A549 treated with Hydrocortisone at 1 μM for 4 hours (cell line): Measurements from ENCODE around the gene EHBP1L1. TPM values are rescaled to one million over a fixed set of nuclear protein-coding genes. Genes with fewer than 3 reads are reported as not detected.

Experiments used
- total RNA-seq: library from RNA; stranded (reverse); fragments of 200-300 nt; extraction: Qiagen RNA extraction; gene quantifications from 5 replicates; pipeline ENCODE4 v1.2.3, GENCODE V29; 2022

Gene EHBP1L1
- 26.1 to 36.0 TPM (median 34.5 TPM) in 5 replicates for total RNA-seq

DNA sequence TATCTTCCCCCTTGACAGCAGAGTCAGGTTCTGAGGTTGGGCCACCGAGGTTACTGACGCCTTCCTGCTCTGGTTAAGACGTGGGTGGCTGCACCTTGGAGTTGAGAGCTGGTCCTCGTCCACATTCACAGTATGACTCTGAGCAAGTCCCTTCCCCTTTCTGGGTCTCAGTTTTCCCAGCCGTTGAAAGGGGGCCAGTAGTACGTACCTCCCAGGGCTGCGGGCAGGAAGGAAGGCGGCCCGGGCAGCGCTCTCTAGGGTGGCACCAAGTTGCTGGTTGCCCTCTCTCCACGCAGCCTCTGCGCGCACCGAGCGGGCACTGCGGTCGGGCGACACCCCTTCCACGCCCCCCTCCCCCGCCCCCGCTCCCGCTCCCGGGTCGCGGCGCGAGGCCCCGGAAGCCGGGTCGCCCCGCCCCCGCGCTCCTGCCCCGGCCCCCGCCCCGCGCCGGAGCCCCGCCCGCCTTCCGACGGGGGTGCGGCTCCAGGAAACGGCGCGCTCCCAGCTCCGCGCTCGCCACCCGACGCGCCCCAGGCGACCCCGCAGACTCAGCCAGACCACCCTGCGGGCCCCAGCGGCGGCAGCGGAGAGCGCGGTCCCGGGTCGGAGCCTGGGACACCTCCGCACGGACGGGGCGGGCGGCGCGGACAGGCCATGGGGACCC lies at the start of gene EHBP1L1:
Gene EHBP1L1 (plus strand): TSS at position 486 of the 664 bp plus-strand sequence. CDS start 250 bp downstream, outside the sequence.

DNA sequence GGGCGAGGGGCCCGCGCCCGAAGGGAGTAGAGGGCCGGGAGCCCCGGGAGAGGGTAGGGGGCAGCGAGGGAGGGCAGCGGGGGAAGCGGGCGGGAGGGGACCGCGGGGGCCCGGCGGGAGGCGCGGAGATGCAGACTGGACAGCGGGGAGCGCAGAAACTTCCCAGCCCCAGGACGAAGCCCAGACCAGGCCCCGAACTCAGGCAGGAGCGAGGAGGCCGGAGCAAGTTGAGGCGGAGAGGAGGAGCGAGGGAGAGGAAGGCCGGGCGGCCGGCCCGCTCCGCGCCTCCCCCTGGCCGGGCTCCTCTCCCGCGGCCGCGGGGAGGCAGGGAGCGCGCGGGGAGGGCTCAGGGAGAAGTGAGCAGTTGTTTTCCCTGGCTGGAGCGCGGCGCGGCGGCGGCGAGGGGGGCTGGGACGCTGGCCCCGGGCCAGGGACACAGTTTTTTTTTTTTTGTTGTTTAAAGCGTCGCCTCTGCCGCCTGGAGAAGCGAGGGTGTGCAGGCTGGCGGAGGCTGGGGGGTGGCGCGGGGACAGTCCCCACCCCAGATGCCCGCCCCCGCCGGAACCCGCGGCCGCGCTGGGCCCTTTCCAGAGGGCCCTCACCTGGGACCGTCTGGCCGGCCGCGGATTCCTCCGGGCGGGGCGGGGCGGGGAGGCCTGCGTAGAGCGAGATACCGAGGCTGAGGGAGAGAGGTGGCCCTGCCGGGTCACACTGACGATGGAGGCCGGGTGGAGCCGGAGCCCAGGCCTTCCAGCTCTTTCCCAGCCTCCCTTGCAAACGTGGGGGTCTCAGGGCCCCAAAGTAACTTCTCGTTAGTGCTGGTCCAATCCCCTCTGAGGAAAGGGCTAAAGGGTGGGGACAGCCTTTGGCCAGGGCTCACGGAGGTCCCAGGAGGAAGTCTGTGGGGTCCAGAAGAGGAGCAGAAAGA lies 17.6 kb upstream of the EHBP1L1 start, which contains the start of gene LTBP3:
Gene LTBP3 (minus strand): TSS at position 358 of the 928 bp plus-strand sequence. CDS start 400 bp downstream, outside the sequence.

DNA sequence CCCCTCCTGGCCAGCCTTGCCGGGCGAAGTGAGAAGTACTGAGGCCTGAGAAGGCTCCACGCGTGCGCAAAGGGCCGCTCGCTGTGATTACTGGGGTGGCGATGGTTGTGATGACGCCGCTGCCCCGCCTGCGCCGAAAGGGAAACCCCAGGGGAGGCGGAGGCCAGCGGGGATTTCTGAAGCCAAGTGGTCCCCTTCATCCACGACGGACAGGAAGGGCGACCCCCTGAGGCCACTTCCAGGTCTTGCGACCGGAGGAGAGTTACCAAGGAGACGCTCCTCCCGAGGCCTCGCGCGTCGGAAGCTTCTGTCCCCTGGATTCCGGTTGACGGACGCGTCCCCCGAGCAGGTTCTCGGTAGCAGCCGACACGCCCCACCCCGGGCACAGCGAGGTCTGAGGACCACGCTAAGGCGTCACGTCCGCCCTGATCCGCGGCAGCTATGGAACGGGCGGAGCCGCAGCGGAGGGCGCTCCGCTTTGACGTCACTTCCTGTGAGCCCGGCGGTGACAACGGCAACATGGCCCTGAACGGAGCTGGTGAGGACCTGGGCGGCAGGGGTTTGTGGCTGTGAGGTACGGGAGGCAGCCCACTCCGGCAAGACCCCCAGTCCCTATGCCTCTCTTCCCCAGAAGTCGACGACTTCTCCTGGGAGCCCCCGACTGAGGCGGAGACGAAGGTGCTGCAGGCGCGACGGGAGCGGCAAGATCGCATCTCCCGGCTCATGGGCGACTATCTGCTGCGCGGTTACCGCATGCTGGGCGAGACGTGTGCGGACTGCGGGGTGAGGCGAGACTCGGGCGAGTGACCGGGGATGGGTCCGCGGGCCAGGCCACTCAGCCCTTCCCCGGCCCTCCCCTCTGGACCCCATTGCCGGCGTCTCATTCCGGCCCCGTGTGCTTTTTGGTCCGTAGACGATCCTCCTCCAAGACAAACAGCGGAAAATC lies 5.6 kb upstream of the EHBP1L1 start, which contains the start of gene ZNRD2:
Gene ZNRD2 (plus strand): TSS at position 505 of the 946 bp plus-strand sequence. CDS start 15 bp downstream, at position 520.

DNA sequence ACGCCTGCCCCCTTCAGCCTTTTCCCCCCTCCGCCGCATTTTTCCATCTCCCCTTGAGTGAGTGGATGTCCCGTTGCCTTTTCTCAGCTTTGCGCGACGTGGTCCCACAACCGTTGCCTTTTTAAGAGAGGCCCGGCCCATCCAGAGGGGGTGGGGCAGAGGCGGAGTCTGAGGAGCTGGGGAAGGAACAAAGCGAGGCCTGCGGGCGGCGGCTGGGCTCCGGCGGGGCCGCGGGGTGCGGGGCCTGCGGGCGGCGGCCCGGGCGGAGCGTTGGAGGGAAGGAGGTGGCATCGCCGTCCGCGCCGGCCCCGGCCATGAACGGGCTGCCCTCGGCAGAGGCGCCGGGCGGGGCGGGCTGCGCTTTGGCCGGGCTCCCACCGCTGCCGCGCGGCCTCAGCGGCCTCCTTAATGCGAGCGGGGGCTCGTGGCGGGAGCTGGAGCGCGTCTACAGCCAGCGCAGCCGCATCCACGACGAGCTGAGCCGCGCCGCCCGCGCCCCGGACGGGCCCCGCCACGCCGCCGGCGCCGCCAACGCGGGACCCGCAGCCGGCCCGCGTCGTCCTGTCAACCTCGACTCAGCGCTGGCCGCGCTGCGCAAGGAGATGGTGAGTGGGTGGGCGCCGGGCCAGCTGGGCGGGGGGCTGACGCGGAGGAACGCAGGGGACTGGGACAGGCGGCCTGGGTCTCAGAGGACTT lies 3.3 kb upstream of the EHBP1L1 start, which contains the start of gene FAM89B:
Gene FAM89B (plus strand): TSS at position 183 of the 696 bp plus-strand sequence. CDS start 132 bp downstream, at position 315.

DNA sequence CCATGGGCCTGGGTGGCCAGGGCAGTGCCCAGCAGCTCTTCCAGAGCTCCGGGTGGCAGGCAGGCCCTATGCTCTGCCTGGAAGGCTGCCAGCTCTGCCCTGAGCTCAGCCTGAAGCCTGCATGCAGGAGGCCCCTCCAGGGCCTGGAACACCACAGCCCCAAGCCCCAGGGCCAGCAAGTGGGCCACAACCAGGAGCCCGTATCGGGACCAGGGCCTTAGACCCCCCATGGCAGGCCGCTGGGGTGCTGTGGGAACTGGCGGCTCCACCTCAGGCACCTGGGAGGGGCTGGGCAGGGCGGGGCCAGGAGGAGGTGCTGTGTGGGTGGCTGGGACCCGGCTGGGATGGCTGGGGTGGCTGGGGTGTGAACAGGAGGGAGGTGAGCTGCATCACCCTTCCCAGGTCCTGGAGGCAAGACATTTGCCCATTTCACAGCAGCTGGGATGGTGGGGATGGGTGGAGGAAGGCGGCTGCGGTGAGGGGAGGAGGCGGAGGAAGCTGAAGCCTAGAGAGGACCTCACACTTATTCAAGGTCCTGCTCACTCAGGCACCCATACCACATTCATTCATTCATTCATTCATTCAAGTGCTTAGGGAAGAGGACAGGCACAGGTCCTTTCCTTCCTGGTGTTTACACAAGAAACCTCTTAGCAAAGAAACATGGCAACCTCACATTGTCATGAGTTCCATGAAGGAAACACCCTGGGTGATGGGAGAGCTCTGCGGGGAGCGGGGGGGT lies 19.9 kb downstream of the EHBP1L1 start, which contains the start of gene KCNK7:
Gene KCNK7 (minus strand): TSS at position 258 of the 739 bp plus-strand sequence. CDS start 28 bp downstream, at position 230.

DNA sequence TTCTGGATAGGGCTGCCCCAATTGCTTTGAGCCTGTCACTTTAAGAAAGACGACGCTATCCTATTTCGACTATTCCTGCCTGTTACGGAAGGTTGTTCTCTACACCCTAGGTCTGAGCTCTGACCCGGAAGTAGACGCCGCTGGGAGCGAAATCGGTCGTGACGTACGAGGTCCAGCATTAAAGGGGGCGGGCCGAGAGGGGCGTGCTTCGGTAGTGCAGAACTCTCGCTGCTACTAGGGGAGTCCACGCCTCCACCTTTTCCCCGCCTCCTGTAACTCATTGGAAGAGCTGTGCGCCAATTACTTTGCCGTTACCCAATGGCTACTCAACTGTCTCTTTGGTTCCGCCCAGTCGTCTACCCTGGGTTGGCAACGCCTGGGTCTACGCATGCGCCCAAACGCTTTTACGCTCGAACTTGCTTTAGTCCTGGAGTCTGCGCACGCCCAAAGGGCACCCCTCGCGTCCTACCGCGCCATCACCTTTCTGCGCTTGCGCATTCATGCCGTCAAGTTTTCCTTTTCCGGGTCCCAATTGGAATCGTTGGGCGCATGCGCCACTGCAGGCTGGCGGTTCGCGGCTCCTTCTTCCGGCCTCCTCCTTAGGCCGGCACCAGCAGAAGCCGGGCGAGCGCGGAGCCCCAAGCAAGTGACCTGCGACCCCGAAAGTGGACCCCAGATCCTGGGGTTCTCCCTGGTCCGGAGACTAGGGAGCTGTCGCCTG lies 39.5 kb downstream of the EHBP1L1 start, which contains the start of gene PCNX3:
Gene PCNX3 (plus strand): TSS at position 548 of the 721 bp plus-strand sequence. CDS start 536 bp downstream, outside the sequence.

DNA sequence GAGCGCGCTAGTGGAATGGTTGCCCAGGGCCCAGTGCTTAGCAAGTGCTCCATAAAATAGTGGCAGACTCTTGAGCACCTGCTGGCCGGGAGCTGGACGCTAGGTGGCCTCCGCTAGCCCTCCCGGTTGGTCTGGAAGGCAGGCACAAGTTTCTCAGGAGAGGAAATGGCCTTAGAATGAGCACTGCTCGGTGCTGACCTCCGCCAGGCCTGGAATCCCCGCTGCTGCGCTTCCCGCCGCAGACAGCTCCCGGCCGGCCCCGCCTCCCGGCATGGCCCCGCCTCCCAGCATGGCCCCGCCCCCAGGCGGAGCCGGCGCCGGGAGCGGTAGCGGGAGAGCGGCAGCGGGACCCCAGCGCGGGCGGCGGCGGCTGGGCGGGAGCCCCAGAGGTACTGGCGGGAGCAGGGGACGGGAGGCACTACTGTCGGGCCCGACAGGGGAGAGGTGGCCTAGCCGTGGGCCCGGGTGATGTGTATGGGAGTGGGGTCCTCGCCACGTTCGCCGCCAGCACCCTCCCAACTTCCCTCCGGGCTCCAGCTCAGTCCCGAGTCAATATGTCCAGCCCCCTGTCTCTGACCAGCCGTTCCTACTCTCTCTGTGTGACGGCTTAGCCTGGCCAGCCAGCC lies 62.1 kb downstream of the EHBP1L1 start, which contains the start of gene SIPA1:
Gene SIPA1 (plus strand): TSS at position 308 of the 626 bp plus-strand sequence. CDS start 2,821 bp downstream, outside the sequence.

Other genes with a start within 250 kb of the EHBP1L1 start
- 39.6 to 48.3 TPM (median 41.6 TPM) in 5 replicates for gene DPF2, start 242.2 kb upstream of the EHBP1L1 start, total RNA-seq
- gene TIGD3, start 221.3 kb upstream of the EHBP1L1 start, total RNA-seq = 0.76 to 1.4 TPM (median 0.90 TPM) in 5 replicates
- 13.4 to 14.8 TPM (median 14.2 TPM) in 5 replicates for gene SLC25A45, start 193.4 kb upstream of the EHBP1L1 start, total RNA-seq
- gene FRMD8, start 189.4 kb upstream of the EHBP1L1 start, total RNA-seq = 50.4 to 58.2 TPM (median 55.8 TPM) in 5 replicates
- 129 to 220 TPM (median 203 TPM) in 5 replicates for gene NEAT1, start 153.3 kb upstream of the EHBP1L1 start, total RNA-seq
- gene MALAT1, start 77.0 kb upstream of the EHBP1L1 start, total RNA-seq = 48.1 to 87.2 TPM (median 67.9 TPM) in 5 replicates
- 50.9 to 60.4 TPM (median 56.0 TPM) in 5 replicates for gene SCYL1, start 51.0 kb upstream of the EHBP1L1 start, total RNA-seq
- 83.4 to 114 TPM (median 105 TPM) in 5 replicates for gene LTBP3, start 17.7 kb upstream of the EHBP1L1 start, total RNA-seq
- 71.2 to 74.6 TPM (median 73.7 TPM) in 5 replicates for gene ZNRD2, start 5.6 kb upstream of the EHBP1L1 start, total RNA-seq
- gene FAM89B, start 3.5 kb upstream of the EHBP1L1 start, total RNA-seq = 22.8 to 49.9 TPM (median 46.2 TPM) in 5 replicates
- 0.08 to 0.93 TPM (median 0.78 TPM) in 5 replicates for gene KCNK7, start 19.7 kb downstream of the EHBP1L1 start, total RNA-seq
- gene MAP3K11, start 38.2 kb downstream of the EHBP1L1 start, total RNA-seq = 40.5 to 47.5 TPM (median 45.0 TPM) in 5 replicates
- 31.4 to 36.0 TPM (median 32.1 TPM) in 5 replicates for gene PCNX3, start 39.7 kb downstream of the EHBP1L1 start, total RNA-seq
- gene SIPA1, start 62.0 kb downstream of the EHBP1L1 start, total RNA-seq = 12.9 to 19.7 TPM (median 16.4 TPM) in 5 replicates
- gene RELA, start 86.9 kb downstream of the EHBP1L1 start, total RNA-seq = 66.4 to 76.8 TPM (median 74.4 TPM) in 5 replicates
- gene KAT5, start 136.2 kb downstream of the EHBP1L1 start, total RNA-seq = 41.2 to 52.5 TPM (median 50.4 TPM) in 5 replicates
- gene RNASEH2C, start 144.7 kb downstream of the EHBP1L1 start, total RNA-seq = 23.6 to 51.8 TPM (median 47.4 TPM) in 5 replicates
- gene AP5B1, start 204.9 kb downstream of the EHBP1L1 start, total RNA-seq = 8.5 to 11.9 TPM (median 10.8 TPM) in 5 replicates
- gene OVOL1, start 211.0 kb downstream of the EHBP1L1 start, total RNA-seq = 0.03 to 0.13 TPM (median 0.08 TPM) in 3 of 5 replicates, not detected in the others